B cell (primary cell): ENCODE data around the gene TMED1. TPM values are rescaled to one million over a fixed set of nuclear protein-coding genes. Genes with fewer than 3 reads are reported as not detected.

Experiments
- ATAC-seq: fragments of 200-7000 bp; cut with Tn5 transposase; one replicate; pipeline ENCODE4 v1.10.0; 2021; ENCODE audit warnings: low read depth, mild to moderate bottlenecking, moderate number of reproducible peaks, moderate library complexity
- CTCF ChIA-PET: fragments of 350-600 bp; sonication (Branson Sonifier 250); formaldehyde crosslinking; loops from one replicate; lab custom pipeline; 2021; ENCODE audit warnings: antibody characterized with exemption, inconsistent platforms; lab: Charles Lee
- POLR2A ChIA-PET: fragments of 350-600 bp; sonication (Branson Sonifier 250); formaldehyde crosslinking; loops from one replicate; lab custom pipeline; 2021; ENCODE audit warnings: antibody characterized with exemption; lab: Charles Lee
- DNase-seq: peaks from one replicate; pipeline ENCODE4 v3.0.0; 2013
- H2AFZ ChIP-seq: 2 replicates; pipeline ENCODE4 v1.6.1; 2012; ENCODE audit warnings: mild to moderate bottlenecking, low read depth, low read length; ENCODE audit not compliant: insufficient read depth, poor library complexity, severe bottlenecking
- H3K27ac ChIP-seq, 2 donors: 1 replicate in 1 of 2; 2 replicates in 1 of 2; pipeline ENCODE4 v1.5.1; 2012 to 2013; ENCODE audit warnings: low read length in 2 of 2, mild to moderate bottlenecking in 2 of 2, moderate library complexity in 1 of 2
- H3K27me3 ChIP-seq, 4 experiments: fragments of 200-600 bp in 1 of 4; sonication (generic) in 1 of 4; replicated peaks in 1 of 4; 1 replicate in 2 of 4; 2 replicates in 2 of 4; pipeline versions ENCODE4 v1.6.1 to v1.7.0; 2013 to 2016; ENCODE audit warnings: low read length in 3 of 4, mild to moderate bottlenecking in 2 of 4, mixed read lengths in 1 of 4, moderate library complexity in 1 of 4; ENCODE audit not compliant: insufficient read depth in 4 of 4, control insufficient read depth in 3 of 4; ENCODE audit errors: control extremely low read depth in 1 of 4
- H3K36me3 ChIP-seq, 2 experiments: replicated peaks in 1 of 2; 1 replicate in 1 of 2; 2 replicates in 1 of 2; pipeline versions ENCODE4 v1.6.1 to v1.7.1; 2013; ENCODE audit warnings: low read length in 1 of 2; ENCODE audit not compliant: insufficient read depth in 2 of 2, control insufficient read depth in 1 of 2; ENCODE audit errors: control extremely low read depth in 1 of 2, extremely low read depth in 1 of 2
- H3K4me1 ChIP-seq, 2 donors: fragments of 200-600 bp in 1 of 2; sonication (generic) in 1 of 2; 1 replicate in 1 of 2; 2 replicates in 1 of 2; pipeline versions ENCODE4 v1.5.1 to v1.6.1; 2013 to 2017; ENCODE audit warnings: low read length in 2 of 2; ENCODE audit not compliant: control insufficient read depth in 2 of 2, insufficient read depth in 2 of 2
- H3K4me2 ChIP-seq: replicated peaks from 2 replicates; pipeline ENCODE3; 2012; ENCODE audit warnings: mild to moderate bottlenecking, low read depth, low read length; ENCODE audit not compliant: poor library complexity, severe bottlenecking
- H3K4me3 ChIP-seq, 5 experiments: fragments of 200-600 bp in 1 of 5; sonication (generic) in 1 of 5; 1 replicate in 3 of 5; 2 replicates in 2 of 5; pipeline versions ENCODE4 v1.5.1 to v1.7.0; 2011 to 2016; ENCODE audit warnings: low read length in 4 of 5, mild to moderate bottlenecking in 4 of 5, low read depth in 2 of 5, control low read depth in 1 of 5, moderate library complexity in 1 of 5; ENCODE audit not compliant: insufficient read depth in 1 of 5; ENCODE audit errors: control extremely low read depth in 1 of 5, extremely low read depth in 1 of 5
- H3K79me2 ChIP-seq: fragments of 200-600 bp; sonication (generic); one replicate; pipeline ENCODE4 v1.6.0; 2016; ENCODE audit warnings: low read length; ENCODE audit not compliant: control insufficient read depth, insufficient read depth
- H3K9ac ChIP-seq: fragments of 200-600 bp; sonication (generic); 2 replicates; pipeline ENCODE4 v1.6.1; 2017; ENCODE audit warnings: mild to moderate bottlenecking, low read length, moderate library complexity
- H3K9me3 ChIP-seq, 3 donors: one replicate each; pipeline versions ENCODE4 v1.6.1 to v1.7.1; 2013; ENCODE audit warnings: low read length in 2 of 3; ENCODE audit not compliant: control insufficient read depth in 2 of 3, insufficient read depth in 1 of 3; ENCODE audit errors: control extremely low read depth in 1 of 3
- H4K20me1 ChIP-seq: 2 replicates; pipeline ENCODE4 v1.6.0; 2012; ENCODE audit warnings: mild to moderate bottlenecking, low read length; ENCODE audit not compliant: insufficient read depth, control insufficient read depth, poor library complexity, severe bottlenecking
- H3K27ac Mint-ChIP-seq: one replicate; pipeline ENCODE4 v1.8.0; 2021; ENCODE audit warnings: mixed read lengths
- H3K27me3 Mint-ChIP-seq: one replicate; pipeline ENCODE4 v1.8.0; 2021; ENCODE audit warnings: mixed read lengths
- H3K4me1 Mint-ChIP-seq: one replicate; pipeline ENCODE4 v1.8.0; 2021; ENCODE audit warnings: mixed read lengths
- H3K4me3 Mint-ChIP-seq: one replicate; pipeline ENCODE4 v1.8.0; 2021; ENCODE audit warnings: mixed read lengths
- H3K9me3 Mint-ChIP-seq: one replicate; pipeline ENCODE4 v1.8.0; 2022; ENCODE audit warnings: mixed read lengths; ENCODE audit not compliant: insufficient read depth
- EZH2 ChIP-seq: IDR thresholded peaks from 2 replicates; pipeline ENCODE4 v1.6.1; 2012; ENCODE audit warnings: borderline replicate concordance, low read depth, mild to moderate bottlenecking, moderate library complexity, low read length; ENCODE audit not compliant: insufficient read depth, poor library complexity, severe bottlenecking
- WGBS: methylation state at CpG from one replicate; pipeline ENCODE4 v1.1.5; 2013; ENCODE audit warnings: missing lambda C conversion rate; ENCODE audit not compliant: insufficient coverage; 5-methylcytosine and 5-hydroxymethylcytosine counted together
- intact Hi-C: fragments of 100-400 bp; cut with micrococcal nuclease; formaldehyde crosslinking; loops from one replicate; pipeline ENCODE4 v1.10.0; 2022
- polyA plus RNA-seq: library from polyadenylated mRNA; depleted of rRNA; stranded (reverse); fragments of >200 nt; gene quantifications from 2 replicates; pipeline ENCODE4 v1.2.3, GENCODE V29; 2012
- total RNA-seq, 2 donors: library from RNA; stranded (reverse); fragments of 120-200 nt in 1 of 2; gene quantifications; 1 replicate in 1 of 2; 2 replicates in 1 of 2; pipeline versions ENCODE4 v1.2.3 to v1.2.4, GENCODE V29; 2013 to 2022
- TF ChIP-seq, protein P1 (sequence below): fragments of 200-600 bp; IDR thresholded peaks from one replicate; pipeline ENCODE4 v1.8.0; 2022; ENCODE audit warnings: antibody characterized with exemption, mild to moderate bottlenecking

Gene TMED1
- total and polyA plus RNA-seq, 2 donors (not counting 1 experiment from before 2014, with no cell fraction given) = 10.8 to 14.7 TPM

DNA sequence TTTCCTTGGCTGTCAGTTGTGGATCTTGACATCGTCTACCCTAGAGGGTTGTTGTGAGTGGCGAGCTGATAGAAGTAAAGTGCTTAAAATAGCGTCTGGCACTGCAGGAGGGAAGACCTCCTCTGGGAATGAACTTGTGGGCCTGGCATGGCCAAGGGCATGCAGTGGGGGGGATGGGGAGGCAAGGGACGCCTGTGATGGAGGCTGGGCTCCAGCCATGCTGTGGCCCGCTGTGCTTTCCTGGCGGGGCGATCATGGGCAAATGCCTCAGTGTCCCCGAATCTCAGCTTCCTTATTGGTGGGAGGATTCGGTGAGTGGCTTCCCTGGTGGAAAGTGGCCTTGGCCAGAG, 46.1 kb upstream of the TMED1 start:
- H3K4me1 Mint-ChIP-seq = peaks cover 19% of the 10 kb centered on the region
- ChIA-PET POLR2A (no interaction called here), CTCF (no interaction called here)
- H3K9me3 Mint-ChIP-seq = no peaks in the 10 kb centered on the region
- ATAC-seq = no peak
- DNase-seq = no peak
- no peaks in the 10 kb centered on the region for H3K27me3 ChIP-seq
- TF ChIP-seq, protein P1, sequence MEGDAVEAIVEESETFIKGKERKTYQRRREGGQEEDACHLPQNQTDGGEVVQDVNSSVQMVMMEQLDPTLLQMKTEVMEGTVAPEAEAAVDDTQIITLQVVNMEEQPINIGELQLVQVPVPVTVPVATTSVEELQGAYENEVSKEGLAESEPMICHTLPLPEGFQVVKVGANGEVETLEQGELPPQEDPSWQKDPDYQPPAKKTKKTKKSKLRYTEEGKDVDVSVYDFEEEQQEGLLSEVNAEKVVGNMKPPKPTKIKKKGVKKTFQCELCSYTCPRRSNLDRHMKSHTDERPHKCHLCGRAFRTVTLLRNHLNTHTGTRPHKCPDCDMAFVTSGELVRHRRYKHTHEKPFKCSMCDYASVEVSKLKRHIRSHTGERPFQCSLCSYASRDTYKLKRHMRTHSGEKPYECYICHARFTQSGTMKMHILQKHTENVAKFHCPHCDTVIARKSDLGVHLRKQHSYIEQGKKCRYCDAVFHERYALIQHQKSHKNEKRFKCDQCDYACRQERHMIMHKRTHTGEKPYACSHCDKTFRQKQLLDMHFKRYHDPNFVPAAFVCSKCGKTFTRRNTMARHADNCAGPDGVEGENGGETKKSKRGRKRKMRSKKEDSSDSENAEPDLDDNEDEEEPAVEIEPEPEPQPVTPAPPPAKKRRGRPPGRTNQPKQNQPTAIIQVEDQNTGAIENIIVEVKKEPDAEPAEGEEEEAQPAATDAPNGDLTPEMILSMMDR = no peak
- TF ChIP-seq EZH2 = no peak
- H3K4me3 Mint-ChIP-seq = no peak overlapping the region
- H3K4me3 ChIP-seq = no peak overlapping the region
- H3K27ac ChIP-seq = no peak overlapping the region
- H3K27me3 Mint-ChIP-seq = no peaks in the 10 kb centered on the region
- peaks cover 74% of the 10 kb centered on the region for H4K20me1 ChIP-seq
- H3K36me3 ChIP-seq = no peaks in the 10 kb centered on the region
- intact Hi-C loops = no loop called here
- WGBS = 93% methylated on average over 9 of the region's 9 CpGs
- no peak overlapping the region for H3K4me2 ChIP-seq
- peaks cover under 1 to 21% of the 10 kb centered on the region in 2 donors for H3K4me1 ChIP-seq
- H3K9ac ChIP-seq = no peak overlapping the region
- H2AFZ ChIP-seq = no peak overlapping the region
- H3K9me3 ChIP-seq = peaks cover 0 to 5% (median 0%) of the 10 kb centered on the region in 3 donors
- H3K79me2 ChIP-seq = peaks cover 92% of the 10 kb centered on the region
- H3K27ac Mint-ChIP-seq = no peak overlapping the region

DNA sequence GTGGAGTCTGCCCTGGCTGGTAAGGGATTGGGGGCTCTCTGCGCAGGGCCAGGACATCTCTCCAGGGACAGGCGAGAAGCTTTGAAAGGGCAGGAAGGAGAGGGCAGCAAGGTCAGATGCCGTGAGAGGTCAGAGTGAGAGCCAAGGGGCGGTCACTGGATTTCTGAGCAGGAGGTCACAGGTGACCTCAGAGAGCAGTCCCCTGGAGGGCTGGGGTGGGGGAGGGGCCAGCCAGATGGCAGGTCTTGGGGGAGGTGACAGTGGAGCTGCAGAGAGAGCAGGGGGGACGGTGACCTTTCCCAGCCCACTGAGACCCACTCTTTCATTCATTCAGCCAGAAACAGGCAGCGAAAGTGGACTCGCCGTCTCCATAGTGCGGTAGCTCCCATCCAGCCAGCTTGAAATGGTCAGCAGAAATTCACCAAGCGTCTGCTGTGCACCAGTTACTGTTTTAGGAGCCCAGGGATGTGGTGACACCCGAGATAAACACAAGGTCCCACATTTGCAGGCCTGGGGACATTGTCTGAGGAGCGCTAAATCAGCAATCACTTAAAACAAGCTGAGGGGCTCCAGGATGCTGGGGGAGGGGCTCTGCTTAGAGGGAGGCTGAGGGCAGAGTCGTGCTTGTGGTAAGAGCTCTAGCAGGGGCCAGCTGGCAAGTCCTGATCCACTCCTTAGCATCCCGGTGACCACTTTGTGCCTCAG, 45.5 kb upstream of the TMED1 start:
- Histone ChIP-seq H3K27me3 (no peaks in the 10 kb centered on the region), H3K79me2 (peaks cover 92% of the 10 kb centered on the region), H2AFZ (no peak overlapping the region), H3K9me3 (peaks cover 0 to 5% (median 0%) of the 10 kb centered on the region in 3 donors), H3K4me1 (peaks cover 6 to 26% of the 10 kb centered on the region in 2 donors), H3K4me2 (no peak overlapping the region), H4K20me1 (peaks cover 74% of the 10 kb centered on the region), H3K27ac (no peak overlapping the region), H3K9ac (no peak overlapping the region), H3K36me3 (no peaks in the 10 kb centered on the region), H3K4me3 (no peak overlapping the region)
- DNase-seq = no peak
- Mint-ChIP-seq H3K27ac (no peak overlapping the region), H3K4me3 (no peak overlapping the region), H3K27me3 (no peaks in the 10 kb centered on the region), H3K4me1 (peaks cover 24% of the 10 kb centered on the region), H3K9me3 (no peaks in the 10 kb centered on the region)
- ChIA-PET POLR2A (no interaction called here), CTCF (interaction anchor here (0.8 to 1.8 kb wide), 3 partner anchors 11 to 54 kb away, joined by 3 to 7 read pairs (median 7); partner anchors contain the start of gene CARM1)
- ATAC-seq = no peak
- intact Hi-C loops = no loop called here
- TF ChIP-seq, protein P1 = no peak
- TF ChIP-seq EZH2 = no peak
- 93% methylated on average over 14 of the region's 14 CpGs for WGBS
